ENCODE results near the gene EXOC2.

GRCh38 chr6:502761-503160 lies 190.2 kb downstream of the EXOC2 start:
- TF ChIP-seq CTCF (IDR thresholded peaks at IDR 0.05): no peak
- no peak for TF ChIP-seq POLR2AphosphoS5 (IDR thresholded peaks at IDR 0.05; ENCODE audit: low read depth, low read length)
- no peak for TF ChIP-seq SIN3A (IDR thresholded peaks at IDR 0.05; ENCODE audit: borderline replicate concordance, insufficient read depth, low read depth, low read length)

Measured in Panc1 (cell line).